ENCODE data around the gene RAB7B. TPM values are rescaled to one million over a fixed set of nuclear protein-coding genes. Genes with fewer than 3 reads are reported as not detected.

The RAB7B gene
- total RNA-seq, 1 donor from 2014 or later: not detected

DNA sequence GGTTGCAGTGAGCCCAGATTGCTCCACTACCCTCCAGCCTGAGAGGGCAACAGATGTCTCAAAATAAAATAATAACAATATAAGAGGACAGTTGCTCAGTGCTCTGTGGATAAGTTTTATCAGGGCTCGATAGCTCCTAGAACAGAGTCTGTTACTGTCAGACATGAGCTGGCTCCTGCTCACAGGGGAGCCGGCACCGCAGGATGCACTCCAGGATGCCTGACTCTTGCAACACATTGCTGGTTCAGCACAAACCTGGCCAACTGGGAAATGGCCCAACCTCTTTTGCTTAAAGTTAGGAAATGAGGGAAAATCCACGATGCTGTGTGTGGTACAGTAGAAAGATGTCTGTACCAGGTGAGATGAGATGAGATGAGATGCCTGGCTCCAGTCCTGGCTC is 26.3 kb upstream of the RAB7B start:
- no peak overlapping the region for H3K27ac Mint-ChIP-seq
- Histone ChIP-seq H2AFZ (replicated peaks) (no peak overlapping the region), H4K20me1 (ENCODE audit: low read depth) (no peaks in the 10 kb centered on the region), H3K79me2 (ENCODE audit: low read depth) (no peaks in the 10 kb centered on the region), H3K27me3 (no peaks in the 10 kb centered on the region), H3K4me2 (no peak overlapping the region), H3K4me3 (no peak overlapping the region), H3F3A (ENCODE audit: low read depth) (no peaks in the 10 kb centered on the region), H3K4me1 (no peaks in the 10 kb centered on the region), H3K9me3 (ENCODE audit: low read depth) (no peaks in the 10 kb centered on the region), H3K9ac (no peak overlapping the region), H3K36me3 (no peaks in the 10 kb centered on the region), H3K27ac (no peak overlapping the region)
- no peak overlapping the region for H3K4me3 Mint-ChIP-seq
- peaks cover 7% of the 10 kb centered on the region for H3K9me3 Mint-ChIP-seq
- no peak for DNase-seq (ENCODE audit: low spot score)
- no peak for TF ChIP-seq EZH2 (IDR thresholded peaks at IDR 0.05)
- TF ChIP-seq, protein P1, sequence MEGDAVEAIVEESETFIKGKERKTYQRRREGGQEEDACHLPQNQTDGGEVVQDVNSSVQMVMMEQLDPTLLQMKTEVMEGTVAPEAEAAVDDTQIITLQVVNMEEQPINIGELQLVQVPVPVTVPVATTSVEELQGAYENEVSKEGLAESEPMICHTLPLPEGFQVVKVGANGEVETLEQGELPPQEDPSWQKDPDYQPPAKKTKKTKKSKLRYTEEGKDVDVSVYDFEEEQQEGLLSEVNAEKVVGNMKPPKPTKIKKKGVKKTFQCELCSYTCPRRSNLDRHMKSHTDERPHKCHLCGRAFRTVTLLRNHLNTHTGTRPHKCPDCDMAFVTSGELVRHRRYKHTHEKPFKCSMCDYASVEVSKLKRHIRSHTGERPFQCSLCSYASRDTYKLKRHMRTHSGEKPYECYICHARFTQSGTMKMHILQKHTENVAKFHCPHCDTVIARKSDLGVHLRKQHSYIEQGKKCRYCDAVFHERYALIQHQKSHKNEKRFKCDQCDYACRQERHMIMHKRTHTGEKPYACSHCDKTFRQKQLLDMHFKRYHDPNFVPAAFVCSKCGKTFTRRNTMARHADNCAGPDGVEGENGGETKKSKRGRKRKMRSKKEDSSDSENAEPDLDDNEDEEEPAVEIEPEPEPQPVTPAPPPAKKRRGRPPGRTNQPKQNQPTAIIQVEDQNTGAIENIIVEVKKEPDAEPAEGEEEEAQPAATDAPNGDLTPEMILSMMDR (IDR thresholded peaks at IDR 0.05): no peak
- TF ChIP-seq EZH2phosphoT487 (IDR thresholded peaks at IDR 0.05): no peak
- peaks cover 5% of the 10 kb centered on the region for H3K4me1 Mint-ChIP-seq
- H3K36me3 Mint-ChIP-seq: no peaks in the 10 kb centered on the region
- peaks cover 23% of the 10 kb centered on the region for H3K27me3 Mint-ChIP-seq (ENCODE audit: insufficient read depth, low read depth)

- no peak for TF ChIP-seq EZH2phosphoT487 (IDR thresholded peaks at IDR 0.05)
- TF ChIP-seq, protein P1 (IDR thresholded peaks at IDR 0.05): no peak
- TF ChIP-seq EZH2 (IDR thresholded peaks at IDR 0.05): no peak
- H3K27ac ChIP-seq: no peak overlapping the region
- H3K79me2 ChIP-seq (ENCODE audit: low read depth): no peaks in the 10 kb centered on the region
- H3K4me3 Mint-ChIP-seq: no peak overlapping the region
- H3K27ac Mint-ChIP-seq: no peak overlapping the region
- H4K20me1 ChIP-seq (ENCODE audit: low read depth): no peaks in the 10 kb centered on the region
- no peaks in the 10 kb centered on the region for H3K4me1 ChIP-seq
- no peak for DNase-seq (ENCODE audit: low spot score)
- H3K27me3 ChIP-seq: no peaks in the 10 kb centered on the region
- peaks cover 9% of the 10 kb centered on the region for H3K27me3 Mint-ChIP-seq (ENCODE audit: insufficient read depth, low read depth)
- H3K4me3 ChIP-seq: no peak overlapping the region
- no peaks in the 10 kb centered on the region for H3K9me3 Mint-ChIP-seq
- no peak overlapping the region for H3K9ac ChIP-seq
- no peak overlapping the region for H2AFZ ChIP-seq (replicated peaks)
- H3F3A ChIP-seq (ENCODE audit: low read depth): no peaks in the 10 kb centered on the region
- no peaks in the 10 kb centered on the region for H3K4me1 Mint-ChIP-seq
- H3K9me3 ChIP-seq (ENCODE audit: low read depth): no peaks in the 10 kb centered on the region
- no peaks in the 10 kb centered on the region for H3K36me3 Mint-ChIP-seq
- no peaks in the 10 kb centered on the region for H3K36me3 ChIP-seq
- H3K4me2 ChIP-seq: no peak overlapping the region
Measured at GRCh38 chr1:206025283-206025820, 22.2 kb upstream of the RAB7B start.

DNA sequence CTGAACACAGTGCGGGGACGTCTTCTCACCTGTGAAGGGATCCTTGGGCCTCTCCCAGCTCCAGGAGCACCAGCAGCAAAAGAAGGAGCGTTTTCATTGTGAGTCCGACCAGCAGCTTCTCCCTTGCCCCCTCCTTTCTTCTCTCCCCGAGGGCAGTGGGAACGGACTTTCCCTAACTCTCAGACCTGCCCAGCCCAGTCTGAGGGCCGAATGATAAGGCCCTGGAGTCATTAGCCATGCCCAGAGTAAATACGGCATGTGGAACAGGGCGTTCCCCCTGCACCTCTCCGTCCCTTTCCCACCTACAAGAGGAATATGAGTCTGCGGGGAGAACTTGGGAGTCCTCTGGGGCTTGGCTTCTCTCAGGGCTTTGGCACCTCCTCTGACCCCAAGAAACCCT is 20.5 kb upstream of the RAB7B start, which contains the start of gene CTSE:
Gene CTSE, minus strand, starts transcription at position 201 of the 400 bp plus-strand sequence. Its CDS starts 104 bp downstream, at position 97.
- TF ChIP-seq EZH2phosphoT487 (IDR thresholded peaks at IDR 0.05): no peak
- TF ChIP-seq, protein P1 (IDR thresholded peaks at IDR 0.05): no peak
- TF ChIP-seq EZH2 (IDR thresholded peaks at IDR 0.05): no peak
- H2AFZ ChIP-seq (replicated peaks): no peak within 1 kb of the TSS
- DNase-seq (ENCODE audit: low spot score): no peak
- no peaks in the 10 kb centered on the region for H3K4me1 Mint-ChIP-seq
- H3K4me3 ChIP-seq: no peak within 1 kb of the TSS
- H3K4me1 ChIP-seq: no peaks in the 10 kb centered on the region
- no peaks in the 10 kb centered on the region for H3K27me3 ChIP-seq
- no peak within 1 kb of the TSS for H3K4me2 ChIP-seq
- H3K9ac ChIP-seq: no peak within 1 kb of the TSS
- no peaks in the 10 kb centered on the region for H3F3A ChIP-seq (ENCODE audit: low read depth)
- no peak within 1 kb of the TSS for H3K27ac ChIP-seq
- no peaks in the 10 kb centered on the region for H3K9me3 Mint-ChIP-seq
- no peaks in the 10 kb centered on the region for H4K20me1 ChIP-seq (ENCODE audit: low read depth)
- peaks cover 10% of the 10 kb centered on the region for H3K27me3 Mint-ChIP-seq (ENCODE audit: insufficient read depth, low read depth)
- no peak within 1 kb of the TSS for H3K27ac Mint-ChIP-seq
- no peaks in the 10 kb centered on the region for H3K36me3 Mint-ChIP-seq
- H3K4me3 Mint-ChIP-seq: no peak within 1 kb of the TSS
- H3K79me2 ChIP-seq (ENCODE audit: low read depth): no peaks in the 10 kb centered on the region
- H3K36me3 ChIP-seq: no peaks in the 10 kb centered on the region
- H3K9me3 ChIP-seq (ENCODE audit: low read depth): no peaks in the 10 kb centered on the region

Data from neural progenitor cell (in vitro differentiated cells).